NCI-H1417 treated with DMSO at 0.1 percent for 48 hours (cell line): ENCODE results near the gene UBALD2.
"Not testable (repeated sequence)": the region's sequence is repeated elsewhere in the genome, so short reads cannot be mapped to it uniquely, and the experiment has no call there.

Experiments
- DNase-seq: peaks from one replicate; lab custom pipeline; 2025; lab: John Stamatoyannopoulos, UW

The UBALD2 gene

GRCh38 chr17:76244721-76245120, 20.4 kb upstream of the UBALD2 start:
- DNase-seq: not testable (repeated sequence)

- no peak for DNase-seq
Measured at GRCh38 chr17:76246080-76247066, 18.8 kb upstream of the UBALD2 start.

DNA sequence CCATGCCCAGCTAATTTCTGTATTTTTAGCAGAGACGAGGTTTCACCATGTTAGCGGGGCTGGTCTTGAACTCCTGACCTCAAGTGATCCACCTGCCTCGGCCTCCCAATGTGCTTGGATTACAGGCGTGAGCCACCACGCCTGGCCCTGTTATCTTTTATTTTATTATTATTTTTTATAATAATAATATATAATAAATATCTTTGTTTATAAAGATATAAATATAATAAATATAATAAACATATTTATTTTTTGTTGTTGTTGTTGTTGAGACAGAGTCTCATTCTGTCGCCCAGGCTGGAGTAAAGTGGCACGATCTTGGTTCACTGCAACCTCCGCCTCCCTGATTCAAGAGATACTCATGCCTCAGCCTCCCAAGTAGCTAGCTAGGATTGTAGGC, 17.8 kb upstream of the UBALD2 start:
- DNase-seq: no peak

- DNase-seq: no peak
Measured at GRCh38 chr17:76248013-76248782, 16.9 kb upstream of the UBALD2 start.

DNA sequence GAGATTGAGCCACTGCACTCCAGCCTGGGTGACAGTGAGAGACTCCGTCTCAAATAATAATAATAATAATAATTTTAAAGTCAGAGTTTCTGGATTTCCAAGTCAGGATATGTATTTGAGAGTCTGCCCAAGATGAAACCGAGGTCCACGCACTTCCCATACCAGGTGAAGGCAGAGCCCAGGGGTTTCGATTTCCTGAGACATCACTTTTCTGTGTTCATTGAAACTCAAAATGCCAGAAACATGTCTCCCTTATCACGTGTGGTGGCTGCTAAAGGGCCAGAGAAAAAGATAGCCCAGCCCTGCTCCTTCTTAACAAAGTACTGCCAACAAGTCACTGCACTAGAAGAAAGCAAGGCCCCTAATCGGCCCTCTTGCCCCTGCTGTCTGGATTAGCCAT, 15.0 kb upstream of the UBALD2 start:
- no peak for DNase-seq

- no peak for DNase-seq
Measured at GRCh38 chr17:76251478-76252039, 13.6 kb upstream of the UBALD2 start.

GRCh38 chr17:76252040-76252954, 12.9 kb upstream of the UBALD2 start:
- DNase-seq: no peak

DNA sequence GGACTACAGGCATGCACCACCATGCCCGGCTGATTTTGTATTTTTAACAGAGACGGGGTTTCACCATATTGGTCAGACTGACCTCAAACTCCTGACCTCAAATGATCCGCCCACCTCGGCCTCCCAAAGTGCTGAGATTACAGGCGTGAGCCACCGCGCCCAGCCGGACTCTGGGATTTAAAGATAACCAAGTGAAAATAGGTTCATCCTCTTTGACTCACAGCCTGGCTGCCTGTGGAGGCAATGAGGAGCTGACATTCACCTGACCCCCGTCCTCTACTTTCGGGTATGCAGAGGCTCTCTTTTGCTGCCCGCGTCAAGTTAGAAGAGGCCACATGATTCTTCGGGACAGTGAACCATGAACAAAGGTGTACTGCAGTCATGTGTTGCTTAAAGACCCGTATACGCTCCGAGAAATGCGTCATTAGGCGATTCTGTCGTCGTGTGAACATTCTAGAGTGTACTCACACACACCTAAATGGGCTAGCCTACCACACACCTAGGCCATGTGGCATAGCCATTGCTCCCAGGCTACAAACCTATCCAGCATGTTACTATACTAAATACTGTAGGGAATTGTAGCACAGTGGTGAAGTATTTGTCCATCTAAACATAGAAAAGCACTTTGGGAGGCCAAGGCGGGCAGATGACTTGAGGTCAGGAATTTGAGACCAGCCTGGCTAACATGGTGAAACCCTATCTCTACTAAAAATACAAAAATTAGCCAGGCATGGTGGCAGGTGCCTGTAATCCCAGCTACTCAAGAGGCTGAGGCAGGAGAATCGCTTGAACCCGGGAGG, 12.0 kb upstream of the UBALD2 start:
- DNase-seq: not testable (repeated sequence)

- no peak for DNase-seq
Measured at GRCh38 chr17:76253841-76254240, 11.3 kb upstream of the UBALD2 start.

- DNase-seq: no peak
Measured at GRCh38 chr17:76254275-76254674, 10.9 kb upstream of the UBALD2 start.

DNA sequence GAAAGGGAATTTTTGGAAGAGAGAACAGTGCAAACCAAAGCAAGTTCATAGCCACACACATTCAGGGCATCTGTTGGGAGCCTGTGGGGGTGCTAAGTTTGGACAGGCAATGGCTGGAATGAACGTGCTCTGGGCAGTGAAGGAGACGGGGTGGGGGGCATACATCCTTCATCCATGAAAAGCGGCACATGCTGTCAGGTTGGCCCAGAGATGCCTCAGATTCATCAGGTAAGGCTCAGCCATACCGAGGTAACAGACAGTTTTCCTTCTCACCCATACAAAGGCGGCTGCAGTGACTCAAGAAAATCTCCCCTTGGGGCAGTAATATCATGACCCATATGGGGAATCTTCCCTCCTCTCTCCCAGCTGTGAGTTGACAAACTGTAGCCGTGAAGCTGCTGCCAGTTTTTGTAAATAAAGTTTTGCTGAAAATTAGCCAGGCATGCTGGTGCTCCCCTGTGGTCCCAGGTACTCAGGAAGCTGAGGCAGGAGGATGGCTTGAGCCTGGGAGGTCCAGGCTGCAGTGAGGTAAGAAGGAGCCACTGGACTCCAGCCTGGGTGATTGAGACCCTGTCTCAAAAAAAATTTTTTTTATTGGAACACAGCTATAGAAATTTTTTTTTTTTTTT, 9.2 kb upstream of the UBALD2 start:
- DNase-seq: no peak

DNA sequence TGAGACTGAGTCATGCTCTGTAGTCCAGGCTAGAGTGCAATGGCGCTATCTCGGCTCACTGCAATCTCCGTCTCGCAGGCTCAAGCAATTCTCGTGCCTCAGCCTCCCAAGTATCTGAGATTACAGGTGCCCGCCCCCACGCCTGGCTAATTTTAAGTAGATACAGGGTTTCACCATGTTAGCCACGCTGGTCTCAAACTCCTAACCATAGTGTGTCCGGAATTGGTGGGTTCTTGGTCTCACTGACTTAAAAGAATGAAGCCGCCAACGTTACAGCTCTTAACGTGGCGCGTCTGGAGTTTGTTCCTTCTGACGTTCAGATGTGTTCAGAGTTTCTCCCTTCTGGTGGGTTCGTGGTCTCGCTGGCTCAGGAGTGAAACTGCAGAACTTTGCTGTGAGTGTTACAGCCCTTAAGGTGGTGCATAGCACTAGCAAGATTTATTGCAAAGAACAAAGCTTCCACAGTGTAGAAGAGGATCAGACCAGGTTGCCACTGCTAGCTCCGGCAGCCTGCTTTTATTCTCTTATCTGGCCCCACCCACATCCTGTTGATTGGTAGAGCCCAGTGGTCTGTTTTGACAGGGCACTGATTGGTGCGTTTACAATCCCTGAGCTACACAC, 8.6 kb upstream of the UBALD2 start:
- DNase-seq: not testable (repeated sequence)

- DNase-seq: no peak
Measured at GRCh38 chr17:76260220-76260619, 4.9 kb upstream of the UBALD2 start.

DNA sequence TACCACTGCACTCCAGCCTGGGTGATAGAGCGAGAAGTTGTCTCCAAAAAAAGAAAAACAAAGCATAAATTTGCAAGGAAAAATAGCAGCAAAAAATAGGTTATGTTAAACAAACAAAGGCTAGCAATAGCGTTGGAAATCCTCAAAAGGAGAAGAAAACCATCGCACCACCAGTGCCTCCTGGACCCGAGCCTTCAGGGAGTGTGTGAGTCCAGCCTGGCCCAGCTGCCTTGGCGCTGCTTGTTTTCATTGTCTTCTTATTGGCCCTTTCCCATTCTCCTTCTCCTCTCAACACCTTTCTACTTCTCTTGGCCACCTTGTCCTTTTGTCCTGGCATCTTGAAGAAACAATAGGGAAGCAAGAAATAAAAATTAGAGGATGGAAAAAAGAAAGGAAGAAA, 4.5 kb upstream of the UBALD2 start:
- DNase-seq: no peak

GRCh38 chr17:76261421-76262215, 3.5 kb upstream of the UBALD2 start:
- no peak for DNase-seq

- DNase-seq: no peak
Measured at GRCh38 chr17:76262732-76263344, 2.3 kb upstream of the UBALD2 start.

- DNase-seq: no peak
Measured at GRCh38 chr17:76263896-76264295, 1.3 kb upstream of the UBALD2 start.

GRCh38 chr17:76264425-76264754, 758 bp upstream of the UBALD2 start:
- no peak for DNase-seq
